Endodermal cell (in vitro differentiated cells): ENCODE data around the gene BAX. TPM values are rescaled to one million over a fixed set of nuclear protein-coding genes. Genes with fewer than 3 reads are reported as not detected.

ENCODE experiments used
- DNase-seq: peaks from one replicate; pipeline ENCODE4 v3.0.0-alpha.2; 2017
- H3K27ac ChIP-seq: 2 replicates; pipeline ENCODE4 v1.5.1; 2013; ENCODE audit warnings: mild to moderate bottlenecking, low read depth, low read length, moderate library complexity
- H3K27me3 ChIP-seq: 2 replicates; pipeline ENCODE4 v1.6.1; 2013; ENCODE audit warnings: mild to moderate bottlenecking, low read length, moderate library complexity; ENCODE audit not compliant: insufficient read depth, control insufficient read depth, poor library complexity, severe bottlenecking
- H3K36me3 ChIP-seq: 2 replicates; pipeline ENCODE4 v1.7.0; 2013; ENCODE audit warnings: mild to moderate bottlenecking, low read length, moderate library complexity; ENCODE audit not compliant: control insufficient read depth, insufficient read depth
- H3K4me1 ChIP-seq: one replicate; pipeline ENCODE4 v1.7.0; 2013; ENCODE audit warnings: low read length; ENCODE audit not compliant: control insufficient read depth, insufficient read depth
- H3K4me3 ChIP-seq: 2 replicates; pipeline ENCODE4 v1.5.1; 2013; ENCODE audit warnings: mild to moderate bottlenecking, low read length, moderate library complexity
- H3K9ac ChIP-seq: 2 replicates; pipeline ENCODE4 v1.6.1; 2013; ENCODE audit warnings: mild to moderate bottlenecking, low read length, moderate library complexity; ENCODE audit not compliant: poor library complexity, severe bottlenecking; ENCODE audit errors: extremely low read depth
- H3K9me3 ChIP-seq: 2 replicates; pipeline ENCODE4 v1.6.1; 2013; ENCODE audit warnings: mild to moderate bottlenecking, low read length, moderate library complexity; ENCODE audit not compliant: control insufficient read depth
- H3K27ac Mint-ChIP-seq: 2 replicates; pipeline ENCODE4 v1.8.0; 2020; ENCODE audit warnings: mixed read lengths
- H3K27me3 Mint-ChIP-seq: 2 replicates; pipeline ENCODE4 v1.8.0; 2021; ENCODE audit warnings: mild to moderate bottlenecking, mixed read lengths; ENCODE audit not compliant: insufficient read depth
- H3K36me3 Mint-ChIP-seq: 2 replicates; pipeline ENCODE4 v1.8.0; 2020; ENCODE audit warnings: low read depth, mixed read lengths
- H3K4me1 Mint-ChIP-seq: 2 replicates; pipeline ENCODE4 v1.8.0; 2020; ENCODE audit warnings: mixed read lengths
- H3K4me3 Mint-ChIP-seq: 2 replicates; pipeline ENCODE4 v1.8.0; 2020; ENCODE audit warnings: mild to moderate bottlenecking, moderate library complexity, mixed read lengths
- H3K9me3 Mint-ChIP-seq: 2 replicates; pipeline ENCODE4 v1.8.0; 2020; ENCODE audit warnings: mild to moderate bottlenecking, mixed read lengths
- WGBS, 2 experiments: methylation state at CpG; one replicate each; pipeline versions ENCODE4 v1.1.5 to v1.1.7; 2013; ENCODE audit warnings: missing lambda C conversion rate in 2 of 2, mixed read lengths in 1 of 2; ENCODE audit not compliant: insufficient coverage in 1 of 2, insufficient read length in 1 of 2; 5-methylcytosine and 5-hydroxymethylcytosine counted together
- total RNA-seq, 2 donors: library from RNA; stranded (reverse); fragmentation: NEBNext Ultra II Directional in 1 of 2; extraction: Animal tissue kit (Norgen Biotek cat#: 25700) in 1 of 2; gene quantifications; 2 replicates in 1 of 2; 3 replicates in 1 of 2; pipeline ENCODE4 v1.2.1, GENCODE V29; 2021
- TF ChIP-seq, protein P1 (sequence below): fragments of 200-600 bp; sonication (generic); conservative IDR thresholded peaks from 2 replicates; pipeline ENCODE4 v1.5.0; 2021; ENCODE audit warnings: antibody characterized with exemption, mild to moderate bottlenecking

Gene BAX
- total RNA-seq, 2 donors from 2014 or later, result 172 to 184 TPM

DNA sequence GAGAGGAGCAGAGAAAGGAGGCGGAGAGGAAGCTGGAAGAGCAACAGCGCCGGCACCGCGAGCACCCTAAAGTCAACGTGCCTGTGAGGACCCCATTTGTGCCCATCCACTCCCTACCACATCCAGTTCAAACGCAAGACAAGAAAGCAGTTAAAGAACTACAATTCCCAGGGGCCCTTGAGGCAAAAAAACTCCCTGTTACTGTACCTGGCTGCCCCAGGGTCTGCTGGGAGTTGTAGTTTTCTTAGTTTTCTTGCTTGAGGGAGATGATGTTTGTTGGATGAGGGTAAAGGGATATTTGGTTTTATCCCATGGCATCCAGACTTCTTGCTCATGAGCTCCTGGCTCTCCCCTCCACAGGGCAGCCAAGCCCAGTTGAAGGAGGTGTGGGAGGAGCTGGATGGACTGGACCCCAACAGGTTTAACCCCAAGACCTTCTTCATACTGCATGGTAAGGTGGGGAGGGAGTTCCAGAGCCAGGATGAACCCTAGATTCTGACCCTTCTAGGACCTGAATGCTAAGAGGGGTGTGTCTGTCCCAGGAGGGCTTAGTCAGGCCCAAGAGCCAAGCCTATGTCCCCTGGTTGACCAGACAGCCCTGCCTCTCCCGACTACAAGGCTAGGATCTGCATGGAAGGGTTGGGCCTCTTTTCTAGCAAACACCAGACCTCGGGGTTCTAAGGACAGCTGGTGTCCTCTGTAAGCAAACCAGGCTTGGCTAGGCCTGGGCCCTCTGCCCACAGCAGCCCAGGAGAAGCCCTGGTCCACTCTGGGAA, 41.4 kb upstream of the BAX start:
- H3K4me1 Mint-ChIP-seq, result no peaks in the 10 kb centered on the region
- Histone ChIP-seq H3K9ac (no peak overlapping the region), H3K27ac (no peak overlapping the region), H3K4me3 (no peak overlapping the region), H3K4me1 (no peaks in the 10 kb centered on the region), H3K36me3 (peaks cover 52% of the 10 kb centered on the region), H3K9me3 (no peaks in the 10 kb centered on the region), H3K27me3 (no peaks in the 10 kb centered on the region)
- H3K36me3 Mint-ChIP-seq, result peaks cover 63% of the 10 kb centered on the region
- no peaks in the 10 kb centered on the region for H3K9me3 Mint-ChIP-seq
- TF ChIP-seq, protein P1, sequence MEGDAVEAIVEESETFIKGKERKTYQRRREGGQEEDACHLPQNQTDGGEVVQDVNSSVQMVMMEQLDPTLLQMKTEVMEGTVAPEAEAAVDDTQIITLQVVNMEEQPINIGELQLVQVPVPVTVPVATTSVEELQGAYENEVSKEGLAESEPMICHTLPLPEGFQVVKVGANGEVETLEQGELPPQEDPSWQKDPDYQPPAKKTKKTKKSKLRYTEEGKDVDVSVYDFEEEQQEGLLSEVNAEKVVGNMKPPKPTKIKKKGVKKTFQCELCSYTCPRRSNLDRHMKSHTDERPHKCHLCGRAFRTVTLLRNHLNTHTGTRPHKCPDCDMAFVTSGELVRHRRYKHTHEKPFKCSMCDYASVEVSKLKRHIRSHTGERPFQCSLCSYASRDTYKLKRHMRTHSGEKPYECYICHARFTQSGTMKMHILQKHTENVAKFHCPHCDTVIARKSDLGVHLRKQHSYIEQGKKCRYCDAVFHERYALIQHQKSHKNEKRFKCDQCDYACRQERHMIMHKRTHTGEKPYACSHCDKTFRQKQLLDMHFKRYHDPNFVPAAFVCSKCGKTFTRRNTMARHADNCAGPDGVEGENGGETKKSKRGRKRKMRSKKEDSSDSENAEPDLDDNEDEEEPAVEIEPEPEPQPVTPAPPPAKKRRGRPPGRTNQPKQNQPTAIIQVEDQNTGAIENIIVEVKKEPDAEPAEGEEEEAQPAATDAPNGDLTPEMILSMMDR, result no peak
- DNase-seq, result no peak
- no peak overlapping the region for H3K4me3 Mint-ChIP-seq
- H3K27me3 Mint-ChIP-seq, result no peaks in the 10 kb centered on the region
- H3K27ac Mint-ChIP-seq, result peak overlapping the region; percentile 53
- WGBS, 2 experiments, result 95 to 97% methylated on average over 7 to 9 of the region's 9 CpGs

DNA sequence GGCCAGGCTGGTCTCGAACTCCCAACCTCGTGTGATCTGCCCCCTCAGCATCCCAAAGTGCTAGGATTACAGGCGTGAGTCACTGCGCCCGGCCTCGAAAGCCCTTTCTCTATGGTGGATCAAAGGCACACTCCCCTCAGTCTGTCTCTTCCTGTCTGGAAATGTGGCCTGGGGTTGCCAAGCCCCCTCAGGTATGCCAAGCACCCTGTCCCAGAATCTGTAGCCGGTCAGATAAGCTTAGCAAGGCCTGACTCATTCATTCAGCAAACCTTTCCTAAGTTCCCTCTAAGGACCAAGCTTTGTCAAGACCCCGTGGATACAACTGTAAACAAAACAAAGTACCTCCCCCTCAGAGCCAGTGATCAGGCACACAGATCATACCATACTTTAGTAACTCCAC, 40.5 kb upstream of the BAX start:
- 93 to 100% methylated on average over 6 to 8 of the region's 8 CpGs for WGBS, 2 experiments
- Mint-ChIP-seq H3K36me3 (peaks cover 64% of the 10 kb centered on the region), H3K9me3 (no peaks in the 10 kb centered on the region), H3K4me3 (no peak overlapping the region), H3K4me1 (no peaks in the 10 kb centered on the region), H3K27me3 (no peaks in the 10 kb centered on the region), H3K27ac (no peak overlapping the region)
- Histone ChIP-seq H3K9me3 (no peaks in the 10 kb centered on the region), H3K4me3 (no peak overlapping the region), H3K36me3 (peaks cover 59% of the 10 kb centered on the region), H3K4me1 (no peaks in the 10 kb centered on the region), H3K27me3 (no peaks in the 10 kb centered on the region), H3K9ac (no peak overlapping the region), H3K27ac (no peak overlapping the region)
- DNase-seq, result no peak
- TF ChIP-seq, protein P1, result no peak

DNA sequence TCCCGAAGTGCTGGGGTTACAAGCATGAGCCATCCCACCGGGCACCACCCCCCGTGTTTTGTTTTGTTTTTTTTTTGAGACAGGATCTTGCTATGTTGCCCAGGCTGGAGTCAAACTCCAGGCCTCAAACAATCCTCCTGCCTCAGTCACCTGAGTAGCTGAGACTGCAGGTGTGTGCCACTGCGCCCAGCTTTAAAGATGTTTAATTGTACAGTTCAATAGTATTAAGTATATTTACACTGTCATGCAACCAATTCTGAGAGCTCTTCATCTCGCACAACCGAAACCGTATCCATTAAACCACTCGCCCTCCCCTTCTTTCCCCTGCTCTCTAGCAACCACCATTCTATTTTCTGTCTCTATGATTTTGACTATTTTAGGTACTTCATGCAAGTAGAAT, 38.9 kb upstream of the BAX start:
- H3K4me3 Mint-ChIP-seq, result no peak overlapping the region
- Histone ChIP-seq H3K36me3 (peaks cover 49% of the 10 kb centered on the region), H3K27me3 (no peaks in the 10 kb centered on the region), H3K4me1 (no peaks in the 10 kb centered on the region), H3K4me3 (no peak overlapping the region), H3K9ac (no peak overlapping the region), H3K27ac (no peak overlapping the region), H3K9me3 (no peaks in the 10 kb centered on the region)
- H3K27ac Mint-ChIP-seq, result no peak overlapping the region
- TF ChIP-seq, protein P1, result no peak
- no peaks in the 10 kb centered on the region for H3K9me3 Mint-ChIP-seq
- H3K27me3 Mint-ChIP-seq, result no peaks in the 10 kb centered on the region
- no peak for DNase-seq
- peaks cover 57% of the 10 kb centered on the region for H3K36me3 Mint-ChIP-seq
- no peaks in the 10 kb centered on the region for H3K4me1 Mint-ChIP-seq
- 20 to 85% methylated on average over 1 to 7 of the region's 8 CpGs for WGBS, 2 experiments
